Measurements from ENCODE around the gene EHBP1L1. TPM values are rescaled to one million over a fixed set of nuclear protein-coding genes. Genes with fewer than 3 reads are reported as not detected.

EHBP1L1 gene
- total RNA-seq, 1 experiment from 2014 or later = 19.6 TPM

GRCh38 chr11:65572356-65573051 lies 3.3 kb upstream of the EHBP1L1 start, which contains the start of gene FAM89B:
Gene FAM89B (plus strand): TSS chr11:65572538. CDS start chr11:65572670, 132 bp downstream.
- Mint-ChIP-seq H3K9me3 (ENCODE audit: unreplicated experiment) (no peaks in the 10 kb centered on the region), H3K4me3 (ENCODE audit: unreplicated experiment) (peak within 1 kb of the TSS; percentile 98), H3K27ac (ENCODE audit: unreplicated experiment) (peak within 1 kb of the TSS; percentile 92), H3K27me3 (ENCODE audit: insufficient read depth, unreplicated experiment) (no peaks in the 10 kb centered on the region), H3K36me3 (ENCODE audit: insufficient read depth, unreplicated experiment) (peaks cover 70% of the 10 kb centered on the region), H3K4me1 (ENCODE audit: low read depth, unreplicated experiment) (peaks cover 25% of the 10 kb centered on the region)
- Histone ChIP-seq H3K36me3 (ENCODE audit: control insufficient read depth, insufficient read depth, low read length) (no peaks in the 10 kb centered on the region; the same call in none of the 2 replicates), H3K4me3 (ENCODE audit: low read depth, low read length) (peak within 1 kb of the TSS; percentile 66), H3K9me3 (no peaks in the 10 kb centered on the region), H3K4me1 (peaks cover 41% of the 10 kb centered on the region), H3K27me3 (replicated peaks; ENCODE audit: control insufficient read depth, insufficient read depth, low read length) (no peaks in the 10 kb centered on the region)
- intact Hi-C loops (cut with micrococcal nuclease; ENCODE audit: unreplicated experiment) = loop anchor here (1.0 kb wide), 1 partner anchor 43 kb away; the partner anchor contains the start of gene PCNX3
- no peak for TF ChIP-seq CTCF (IDR thresholded peaks at IDR 0.05; ENCODE audit: insufficient read depth in 1 of 2, low read depth in 1 of 2, low read length in 1 of 2, severe bottlenecking in 1 of 2, unreplicated experiment in 1 of 2)
- peak; percentile 90 to 91 for DNase-seq
- ChIA-PET CTCF (interaction anchor here (0.5 to 3.5 kb wide), 18 partner anchors 11 to 1087 kb away, joined by 3 to 23 read pairs (median 5); partner anchors contain the start of genes CCDC85B, FIBP, PCNX3 and SCYL1), POLR2A (interaction anchor here (0.6 to 1.6 kb wide), 6 partner anchors 14 to 215 kb away, joined by 3 to 4 read pairs (median 3); partner anchors contain the start of genes LTBP3 and MALAT1)
- no TSS peak for BruUV-seq (replicated peaks)

- ChIA-PET POLR2A (interaction anchor here (0.8 kb wide), 1 partner anchor 14 kb away, joined by 3 read pairs; no protein-coding TSS in a partner anchor), CTCF (interaction anchor here (0.6 to 3.5 kb wide), 8 partner anchors 12 to 317 kb away, joined by 3 to 23 read pairs (median 5); partner anchors contain the start of gene CCDC85B)
- no peaks in the 10 kb centered on the region for H3K27me3 Mint-ChIP-seq (ENCODE audit: insufficient read depth, unreplicated experiment)
- BruUV-seq (replicated peaks) = TSS peak; percentile 9
- intact Hi-C loops (cut with micrococcal nuclease; ENCODE audit: unreplicated experiment) = loop anchor here (1.0 to 2.0 kb wide), 2 partner anchors 19 to 34 kb away; no protein-coding TSS in a partner anchor
- Histone ChIP-seq H3K9me3 (no peaks in the 10 kb centered on the region), H3K4me3 (ENCODE audit: low read depth, low read length) (peak overlapping the region; percentile 66), H3K4me1 (peaks cover 43% of the 10 kb centered on the region), H3K36me3 (ENCODE audit: control insufficient read depth, insufficient read depth, low read length) (no peaks in the 10 kb centered on the region; the same call in none of the 2 replicates), H3K27me3 (replicated peaks; ENCODE audit: control insufficient read depth, insufficient read depth, low read length) (no peaks in the 10 kb centered on the region)
- peak overlapping the region; percentile 72 for H3K27ac Mint-ChIP-seq (ENCODE audit: unreplicated experiment)
- no peak for DNase-seq
- H3K4me1 Mint-ChIP-seq (ENCODE audit: low read depth, unreplicated experiment) = peaks cover 19% of the 10 kb centered on the region
- H3K9me3 Mint-ChIP-seq (ENCODE audit: unreplicated experiment) = no peaks in the 10 kb centered on the region
- TF ChIP-seq CTCF (IDR thresholded peaks at IDR 0.05; ENCODE audit: insufficient read depth in 1 of 2, low read depth in 1 of 2, low read length in 1 of 2, severe bottlenecking in 1 of 2, unreplicated experiment in 1 of 2) = no peak
- H3K4me3 Mint-ChIP-seq (ENCODE audit: unreplicated experiment) = peak overlapping the region; percentile 98
- H3K36me3 Mint-ChIP-seq (ENCODE audit: insufficient read depth, unreplicated experiment) = peaks cover 64% of the 10 kb centered on the region
These were observed 2.3 kb upstream of the EHBP1L1 start for GRCh38 chr11:65573391-65574079.
